ENCODE data around the gene PAQR9.

GRCh38 chr3:142923694-142924093 is 39.8 kb downstream of the PAQR9 start:
- TF ChIP-seq CTCF (IDR thresholded peaks at IDR 0.05; ENCODE audit: low read depth, low read length), result no peak
- TF ChIP-seq POLR2A (IDR thresholded peaks at IDR 0.05; ENCODE audit: extremely low read depth, insufficient read length), result no peak
- TF ChIP-seq MYC (IDR thresholded peaks at IDR 0.05; ENCODE audit: low read depth, low read length), result no peak

All from NB4 (cell line).